Measurements from ENCODE around the gene OVOL3.

- no peak for TF ChIP-seq CTCF (conservative IDR thresholded peaks at IDR 0.05)
- no peak for TF ChIP-seq EZH2 (IDR thresholded peaks at IDR 0.05; ENCODE audit: low read depth)
Observed at GRCh38 chr19:36120984-36121358, 10.0 kb downstream of the OVOL3 start.
